PFSK-1 (cell line): ENCODE data around the gene TMEM131L.

Experiments
- FOXP2 ChIP-seq: optimal IDR thresholded peaks from 2 replicates; pipeline ENCODE3; 2011; ENCODE audit warnings: borderline replicate concordance, control low read depth, inconsistent platforms; ENCODE audit not compliant: insufficient read depth; ENCODE audit errors: extremely low read length, extremely low read depth
- POLR2AphosphoS5 ChIP-seq: IDR thresholded peaks from 2 replicates; pipeline ENCODE4 v1.6.1; 2012; ENCODE audit warnings: low read depth, mild to moderate bottlenecking, control low read depth, low read length, moderate library complexity
- REST ChIP-seq, 2 experiments: IDR thresholded peaks; 2 replicates each; pipeline versions ENCODE4 v1.6.1 to v1.8.0; 2011 to 2012; ENCODE audit warnings: low read depth in 2 of 2, low read length in 2 of 2, control low read depth in 1 of 2, inconsistent platforms in 1 of 2, mild to moderate bottlenecking in 1 of 2, moderate library complexity in 1 of 2; ENCODE audit not compliant: insufficient read depth in 1 of 2
- SIN3A ChIP-seq: IDR thresholded peaks from 2 replicates; pipeline ENCODE4 v1.6.1; 2012; ENCODE audit warnings: mild to moderate bottlenecking, low read length, moderate library complexity, borderline replicate concordance; ENCODE audit not compliant: insufficient read depth
- TAF1 ChIP-seq: IDR thresholded peaks from 2 replicates; pipeline ENCODE4 v1.6.1; 2012; ENCODE audit warnings: low read length, control low read depth, borderline replicate concordance; ENCODE audit not compliant: insufficient read depth

DNA sequence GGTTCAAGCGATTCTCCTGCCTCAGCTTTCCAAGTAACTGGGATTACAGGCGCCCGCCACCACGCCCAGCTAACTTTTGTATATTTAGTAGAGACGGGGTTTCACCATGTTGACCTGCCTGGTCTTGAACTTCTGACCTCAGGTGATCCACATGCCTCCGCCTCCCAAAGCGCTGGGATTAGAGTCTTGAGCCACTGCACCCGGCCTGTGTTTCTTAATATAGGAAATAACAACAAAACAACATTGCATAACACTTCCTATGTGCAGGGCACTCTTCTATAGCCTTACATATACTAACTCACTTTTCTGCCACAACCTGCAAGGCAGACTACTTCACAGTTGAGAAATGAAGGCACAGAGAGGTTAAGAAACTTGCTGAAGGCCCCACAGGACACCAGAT lies 12.8 kb upstream of the TMEM131L start:
- TF ChIP-seq FOXP2 = no peak
- no peak for TF ChIP-seq POLR2AphosphoS5
- TF ChIP-seq TAF1 = no peak
- TF ChIP-seq SIN3A = no peak
- no peak for TF ChIP-seq REST (IDR thresholded peaks at IDR 0.05; ENCODE audit: insufficient read depth in 1 of 2, low read depth in 2 of 2, low read length in 2 of 2)
